ENCODE data around the gene ARFGEF3.

ARFGEF3 gene

DNA sequence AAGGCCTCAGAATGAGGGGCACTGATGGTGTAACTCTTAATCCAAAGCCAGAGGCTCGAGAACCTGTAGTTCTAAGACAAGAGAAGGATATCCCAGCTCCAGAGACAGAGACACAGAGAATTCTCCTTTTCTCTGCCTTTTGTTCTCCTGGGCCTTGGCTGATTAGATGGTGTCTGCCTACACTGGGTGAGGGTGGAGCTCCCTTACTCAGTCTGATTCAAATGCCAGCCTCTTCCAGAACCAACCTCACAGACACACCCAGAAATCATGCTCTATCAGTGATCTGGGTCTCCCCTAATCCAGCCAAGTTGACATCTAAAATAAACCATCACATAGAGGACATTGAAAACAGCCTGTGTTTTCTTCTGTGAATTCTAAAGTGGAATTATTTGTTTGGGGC, 148.0 kb downstream of the ARFGEF3 start:
- DNase-seq = no peak
- no peak for ATAC-seq

DNA sequence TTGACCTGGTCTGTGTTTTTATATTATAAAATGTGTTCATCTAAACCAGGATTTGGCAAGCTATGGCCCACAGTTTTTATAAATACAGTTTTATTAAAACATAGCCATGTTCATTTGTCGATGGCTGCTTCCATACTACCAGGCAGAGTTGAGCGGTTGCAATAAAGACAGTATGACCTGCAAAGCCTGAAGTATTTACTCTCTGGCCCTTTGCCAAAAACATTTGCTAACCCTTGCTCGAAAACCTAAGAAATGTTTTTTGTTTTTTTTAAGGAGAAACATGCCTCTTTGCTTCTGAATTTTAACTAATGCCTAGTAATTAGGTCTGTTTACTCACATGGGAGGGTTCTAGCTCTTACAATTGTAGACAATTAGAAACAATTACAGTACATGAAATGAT, 148.6 kb downstream of the ARFGEF3 start:
- DNase-seq = no peak
- no peak for ATAC-seq

DNA sequence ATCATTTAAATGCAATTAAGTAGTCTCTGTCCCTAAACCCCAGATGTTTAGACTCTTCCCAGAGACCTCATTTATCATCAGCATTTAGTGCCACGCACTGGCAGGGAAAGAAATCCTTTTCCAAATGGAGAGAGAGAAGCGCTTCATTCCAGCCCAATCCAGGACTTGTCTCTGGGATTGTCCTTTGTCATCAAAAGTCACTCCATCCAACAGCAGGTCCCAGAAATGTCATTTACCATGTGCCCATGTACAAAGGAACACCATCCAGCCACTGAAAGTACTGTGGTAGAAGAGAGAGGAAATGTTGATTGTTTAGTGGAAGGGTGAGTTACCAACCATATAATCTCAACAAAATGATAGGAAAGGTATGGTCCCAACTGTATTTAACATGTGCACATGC, 149.1 kb downstream of the ARFGEF3 start:
- ATAC-seq (no peak), DNase-seq (no peak)

DNA sequence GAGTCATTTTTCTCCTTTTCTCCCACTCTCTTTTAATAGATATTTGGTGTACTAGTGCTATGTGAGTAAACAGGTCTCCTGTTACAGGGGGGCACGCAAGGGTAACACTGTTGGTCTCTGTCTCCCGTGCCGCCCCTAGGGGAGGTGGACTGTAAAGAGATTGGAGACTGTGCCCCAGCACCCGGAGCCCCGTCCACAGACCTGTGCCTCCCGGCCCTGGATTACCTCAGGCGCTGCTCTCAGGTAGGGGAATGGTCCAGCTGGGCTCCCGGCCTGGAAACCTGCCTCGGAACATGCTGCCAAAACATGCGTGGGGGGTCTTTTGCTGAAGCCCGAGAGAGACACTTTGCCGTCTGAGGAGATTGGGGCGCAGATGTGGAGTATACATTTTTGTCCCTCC, 149.5 kb downstream of the ARFGEF3 start:
- DNase-seq (no peak), ATAC-seq (no peak)

DNA sequence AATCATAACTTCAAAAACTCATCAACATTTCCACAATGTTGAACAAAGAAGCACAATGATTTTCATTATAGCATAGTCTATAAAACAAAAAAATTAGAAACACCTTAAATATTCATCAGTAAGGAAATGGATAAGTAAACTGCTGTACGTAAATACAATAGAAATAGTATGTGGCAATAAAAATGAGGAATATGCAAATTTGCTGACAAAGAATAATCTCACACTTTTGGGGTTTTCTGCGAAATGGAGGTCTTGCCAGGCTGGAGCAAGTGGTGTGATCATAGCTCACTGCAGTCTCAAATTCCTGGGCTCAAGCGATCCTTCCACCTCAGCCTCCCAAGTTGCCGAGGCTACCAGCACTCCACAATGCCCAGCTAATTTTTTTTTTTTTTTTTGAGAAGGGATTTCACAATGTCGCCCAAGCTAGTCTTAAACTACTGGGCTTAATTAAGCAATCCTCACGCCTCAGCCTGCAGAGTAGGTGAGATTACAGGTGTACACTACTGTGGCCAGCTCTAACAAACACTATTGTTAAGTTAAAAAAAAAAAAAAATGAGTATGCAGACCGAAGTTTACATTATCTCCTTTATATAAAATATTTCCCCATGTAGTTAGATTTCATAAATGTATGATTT, 157.1 kb downstream of the ARFGEF3 start:
- ATAC-seq (no peak), DNase-seq (no peak)

DNA sequence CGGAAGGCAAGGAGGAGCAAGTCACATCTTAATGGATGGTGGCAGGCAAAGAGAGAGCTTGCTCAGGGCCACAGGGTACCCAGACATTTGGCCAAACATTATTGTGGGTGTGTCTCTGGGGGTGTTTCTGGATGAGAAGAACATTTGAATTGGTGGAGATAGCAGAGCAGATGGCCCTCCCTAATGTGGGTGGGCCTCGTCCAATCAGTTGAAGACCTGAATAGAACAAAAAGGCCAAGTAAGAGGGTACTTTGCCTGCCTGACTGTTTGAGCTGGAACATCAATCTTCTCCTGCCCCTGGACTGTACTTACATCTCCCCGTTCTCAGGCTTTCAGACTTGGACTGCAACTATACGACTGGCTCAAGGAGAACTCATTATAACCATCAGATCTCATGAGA, 160.2 kb downstream of the ARFGEF3 start:
- ATAC-seq = no peak
- DNase-seq = no peak

DNA sequence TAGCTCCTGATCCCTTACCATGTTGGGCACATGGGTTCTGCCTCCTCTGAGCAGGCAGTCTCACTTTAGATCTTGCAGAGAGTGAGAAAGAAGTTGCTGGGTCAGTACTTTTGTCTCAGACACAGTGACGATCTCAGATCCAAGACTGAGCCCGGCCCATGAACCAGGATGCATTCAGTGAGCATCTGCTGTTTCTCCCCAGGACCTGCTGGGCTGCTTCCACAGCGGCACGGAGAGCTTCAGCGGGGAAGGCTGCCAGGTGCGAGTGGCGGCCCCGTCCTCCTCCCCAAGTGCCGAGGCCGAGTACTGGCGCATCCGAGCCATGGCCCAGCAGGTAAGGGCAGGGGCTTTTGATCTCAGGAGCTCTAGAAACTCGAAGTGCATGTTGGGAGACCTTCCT, 162.1 kb downstream of the ARFGEF3 start:
- no peak for ATAC-seq
- DNase-seq = no peak

DNA sequence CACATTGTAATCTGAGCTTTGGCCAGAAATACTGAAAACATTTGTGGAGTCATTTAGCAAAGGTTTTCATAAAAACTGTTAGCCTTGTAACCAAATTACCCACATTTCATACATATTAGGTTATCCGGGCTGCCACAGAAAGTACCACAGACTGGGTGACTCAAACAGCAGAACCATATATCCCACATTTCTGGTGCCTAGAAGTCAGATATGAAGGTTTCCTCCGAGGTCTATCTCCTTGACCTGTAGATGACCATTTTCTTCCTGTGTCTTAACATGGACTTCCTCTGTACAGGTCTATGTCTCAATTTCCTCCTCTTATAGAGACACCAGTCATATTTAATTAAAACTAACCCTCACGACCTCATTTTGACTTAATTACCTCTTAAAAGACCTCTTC, 166.5 kb downstream of the ARFGEF3 start:
- no peak for DNase-seq
- ATAC-seq = no peak

DNA sequence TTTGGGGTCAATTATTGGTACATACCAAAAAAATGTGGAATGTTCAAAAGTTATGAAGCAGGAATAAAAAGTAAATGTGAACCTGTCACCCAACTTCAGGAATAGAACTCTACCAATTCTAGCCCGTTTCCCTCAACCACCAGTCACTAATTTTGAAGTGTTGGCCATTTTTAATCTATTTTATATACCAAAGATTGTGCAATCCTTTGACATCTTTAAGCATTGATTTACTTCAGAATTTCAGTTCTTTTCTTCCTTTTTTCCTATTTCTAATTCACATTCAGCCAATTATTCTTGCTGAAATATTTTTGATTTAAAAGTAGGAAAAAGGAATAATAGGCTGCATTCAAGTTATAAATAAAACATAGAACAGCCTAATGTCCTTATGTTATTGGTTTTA, 169.0 kb downstream of the ARFGEF3 start:
- ATAC-seq (no peak), DNase-seq (no peak)

DNA sequence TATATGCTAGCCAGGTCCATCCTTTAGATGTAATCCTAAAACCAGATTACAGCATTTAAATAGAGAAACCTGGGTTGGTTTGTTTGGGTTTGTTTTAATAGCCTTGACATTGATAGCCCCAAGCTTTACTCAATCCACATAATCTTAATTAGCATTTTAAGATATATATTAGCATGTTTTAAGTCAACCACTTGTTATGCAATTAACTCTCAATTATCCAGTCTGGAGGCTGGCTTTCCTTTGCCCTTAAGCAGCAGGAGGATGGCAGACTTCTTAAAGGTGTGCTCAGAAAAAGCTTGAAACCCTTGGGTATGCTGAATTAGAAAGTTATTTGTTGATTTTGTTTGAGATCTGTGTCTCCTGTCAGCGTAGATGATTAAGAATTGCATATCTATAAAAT, 169.7 kb downstream of the ARFGEF3 start:
- DNase-seq = no peak
- no peak for ATAC-seq

DNA sequence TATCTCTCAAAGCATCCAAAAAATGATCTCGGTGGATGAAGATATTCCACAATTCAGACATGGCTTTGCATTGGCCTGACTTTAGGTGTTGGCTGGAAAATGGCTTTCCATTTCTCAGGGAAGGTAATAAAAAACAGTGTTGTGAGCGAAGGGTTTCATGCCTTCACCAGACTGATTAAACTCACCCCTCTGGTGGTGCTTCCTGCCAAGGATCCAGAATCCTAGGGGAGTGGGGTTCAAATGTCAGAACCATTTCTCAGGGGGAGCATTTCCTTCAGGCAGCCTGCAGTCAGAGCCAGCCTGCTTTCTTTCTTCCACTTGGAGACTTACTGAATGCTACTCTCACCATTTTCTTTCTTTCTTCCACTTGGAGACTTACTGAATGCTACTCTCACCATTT, 170.2 kb downstream of the ARFGEF3 start:
- ATAC-seq (no peak), DNase-seq (no peak)

DNA sequence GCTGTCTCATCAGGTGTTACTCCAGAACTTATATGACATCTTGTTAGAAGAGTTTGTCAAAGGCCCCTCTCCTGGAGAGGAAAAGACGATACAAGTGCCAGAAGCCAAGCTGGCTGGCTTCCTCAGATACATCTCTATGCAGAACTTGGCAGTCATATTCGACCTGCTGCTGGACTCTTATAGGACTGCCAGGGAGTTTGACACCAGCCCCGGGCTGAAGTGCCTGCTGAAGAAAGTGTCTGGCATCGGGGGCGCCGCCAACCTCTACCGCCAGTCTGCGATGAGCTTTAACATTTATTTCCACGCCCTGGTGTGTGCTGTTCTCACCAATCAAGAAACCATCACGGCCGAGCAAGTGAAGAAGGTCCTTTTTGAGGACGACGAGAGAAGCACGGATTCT, 172.3 kb downstream of the ARFGEF3 start:
- ATAC-seq (no peak), DNase-seq (no peak)

DNA sequence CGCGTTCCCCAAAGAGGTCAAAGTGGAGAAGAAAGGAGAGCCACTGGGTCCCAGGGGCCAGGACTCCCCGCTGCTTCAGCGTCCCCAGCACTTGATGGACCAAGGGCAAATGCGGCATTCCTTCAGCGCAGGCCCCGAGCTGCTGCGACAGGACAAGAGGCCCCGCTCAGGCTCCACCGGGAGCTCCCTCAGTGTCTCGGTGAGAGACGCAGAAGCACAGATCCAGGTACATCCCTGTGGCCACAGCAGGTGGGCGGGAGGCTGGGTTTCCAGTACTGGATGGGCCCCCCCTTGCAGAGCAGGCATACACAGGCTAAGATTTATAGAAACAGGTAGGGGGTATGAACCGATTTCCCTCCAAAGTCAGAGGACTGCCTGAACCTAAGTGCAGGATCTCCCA, 173.2 kb downstream of the ARFGEF3 start:
- no peak for DNase-seq
- ATAC-seq = no peak

DNA sequence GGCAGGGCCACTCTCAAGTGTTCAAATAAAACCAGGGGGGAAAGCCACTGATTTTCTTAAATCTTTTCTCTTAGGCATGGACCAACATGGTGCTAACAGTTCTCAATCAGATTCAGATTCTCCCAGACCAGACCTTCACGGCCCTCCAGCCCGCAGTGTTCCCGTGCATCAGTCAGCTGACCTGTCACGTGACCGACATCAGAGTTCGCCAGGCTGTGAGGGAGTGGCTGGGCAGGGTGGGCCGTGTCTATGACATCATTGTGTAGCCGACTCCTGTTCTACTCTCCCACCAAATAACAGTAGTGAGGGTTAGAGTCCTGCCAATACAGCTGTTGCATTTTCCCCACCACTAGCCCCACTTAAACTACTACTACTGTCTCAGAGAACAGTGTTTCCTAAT, 174.5 kb downstream of the ARFGEF3 start:
- no peak for DNase-seq
- ATAC-seq = no peak

DNA sequence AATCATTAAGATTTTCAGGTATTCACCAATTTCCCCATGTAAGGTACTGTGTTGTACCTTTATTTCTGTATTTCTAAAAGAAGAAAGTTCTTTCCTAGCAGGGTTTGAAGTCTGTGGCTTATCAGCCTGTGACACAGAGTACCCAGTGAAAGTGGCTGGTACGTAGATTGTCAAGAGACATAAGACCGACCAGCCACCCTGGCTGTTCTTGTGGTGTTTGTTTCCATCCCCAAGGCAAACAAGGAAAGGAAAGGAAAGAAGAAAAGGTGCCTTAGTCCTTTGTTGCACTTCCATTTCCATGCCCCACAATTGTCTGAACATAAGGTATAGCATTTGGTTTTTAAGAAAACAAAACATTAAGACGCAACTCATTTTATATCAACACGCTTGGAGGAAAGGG, 175.3 kb downstream of the ARFGEF3 start:
- DNase-seq = no peak
- no peak for ATAC-seq

DNA sequence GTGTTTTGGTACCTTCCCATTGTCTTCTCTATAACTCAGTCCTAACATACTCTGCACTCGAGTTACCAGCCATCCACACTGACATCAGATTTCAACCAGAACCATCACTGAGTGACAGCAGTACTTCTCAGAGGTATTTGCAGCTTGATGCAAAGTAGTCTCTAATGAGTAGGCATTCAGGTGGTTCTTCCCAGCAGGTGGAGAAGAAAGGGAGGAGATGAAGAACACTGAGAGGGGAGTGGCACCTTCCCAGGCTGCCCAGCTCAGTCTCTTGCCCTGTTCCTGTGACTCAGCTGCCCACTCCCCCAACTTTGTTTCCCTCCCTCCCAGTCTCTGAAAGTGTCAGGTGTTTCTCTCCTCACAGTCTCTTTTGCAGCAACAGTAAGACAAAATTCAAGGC, 177.3 kb downstream of the ARFGEF3 start:
- ATAC-seq (no peak), DNase-seq (no peak)

DNA sequence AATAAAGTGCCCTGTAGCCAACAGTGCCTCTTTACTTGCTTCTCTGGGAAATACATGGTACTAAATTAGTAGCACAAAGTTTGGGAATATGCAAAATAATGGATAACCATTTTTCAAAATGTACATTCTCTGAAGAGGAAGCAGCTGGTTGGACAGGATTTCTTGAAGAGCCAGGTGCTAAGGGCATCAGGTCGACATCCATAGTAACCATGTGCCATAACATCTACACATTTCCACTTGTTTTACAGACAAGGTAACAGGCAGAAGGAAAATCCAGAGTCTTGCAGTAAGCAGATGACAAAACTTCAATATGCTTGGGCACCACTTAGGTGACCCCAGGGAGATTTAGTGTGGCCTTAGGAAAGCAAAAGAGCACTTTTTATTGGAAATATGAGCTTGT, 179.4 kb downstream of the ARFGEF3 start:
- no peak for DNase-seq
- no peak for ATAC-seq

DNA sequence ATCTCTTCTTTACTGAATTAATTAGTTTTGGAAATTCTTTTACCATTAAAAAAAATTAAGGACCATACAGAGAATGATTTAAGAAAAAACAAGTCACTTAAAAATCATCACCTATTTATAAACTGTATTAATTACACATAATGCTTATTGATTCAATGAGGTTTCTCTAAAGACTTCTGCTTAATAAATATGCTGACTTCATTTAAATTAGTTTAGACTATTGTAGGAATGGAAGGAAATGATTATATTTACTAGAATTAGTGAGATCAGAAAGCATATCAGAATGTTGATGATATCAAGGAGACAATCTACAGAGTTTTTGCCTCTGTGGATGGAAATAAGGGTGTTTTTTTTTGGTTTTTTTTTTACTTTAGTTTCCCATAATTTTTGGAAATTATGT, 181.4 kb downstream of the ARFGEF3 start:
- no peak for DNase-seq
- no peak for ATAC-seq

DNA sequence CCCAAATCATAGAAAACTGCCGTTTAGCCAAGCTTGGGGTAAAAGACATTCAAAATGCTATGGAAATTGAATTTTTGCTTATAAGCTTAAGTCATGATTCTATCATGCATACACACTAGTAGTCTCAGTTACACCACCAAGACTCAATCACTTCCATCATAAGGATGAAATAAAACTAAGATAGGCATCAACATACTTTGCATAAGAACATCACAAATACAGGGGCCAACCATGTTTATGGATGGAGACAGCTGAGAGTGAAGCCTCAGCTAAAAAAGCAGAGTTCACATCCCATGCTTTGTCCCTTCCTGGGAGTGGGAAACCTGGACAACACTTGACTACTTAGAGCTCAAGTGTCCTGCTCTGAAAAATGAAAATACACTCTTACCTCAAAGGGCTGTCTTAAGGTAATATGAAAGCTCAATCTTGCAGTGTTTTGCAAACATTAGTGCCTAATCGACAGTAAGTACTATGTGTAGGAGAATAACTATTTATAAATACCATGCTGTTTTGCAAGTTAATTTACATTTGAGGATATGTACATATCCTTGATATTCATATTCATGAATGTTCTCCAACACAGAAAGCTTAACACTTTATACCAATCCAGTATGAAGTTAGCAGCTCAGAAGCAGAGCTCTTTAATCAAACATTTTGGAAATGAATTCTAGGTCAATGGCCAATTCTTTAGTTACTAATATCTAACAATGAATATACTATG, 184.0 kb downstream of the ARFGEF3 start:
- ATAC-seq (no peak), DNase-seq (no peak)

DNA sequence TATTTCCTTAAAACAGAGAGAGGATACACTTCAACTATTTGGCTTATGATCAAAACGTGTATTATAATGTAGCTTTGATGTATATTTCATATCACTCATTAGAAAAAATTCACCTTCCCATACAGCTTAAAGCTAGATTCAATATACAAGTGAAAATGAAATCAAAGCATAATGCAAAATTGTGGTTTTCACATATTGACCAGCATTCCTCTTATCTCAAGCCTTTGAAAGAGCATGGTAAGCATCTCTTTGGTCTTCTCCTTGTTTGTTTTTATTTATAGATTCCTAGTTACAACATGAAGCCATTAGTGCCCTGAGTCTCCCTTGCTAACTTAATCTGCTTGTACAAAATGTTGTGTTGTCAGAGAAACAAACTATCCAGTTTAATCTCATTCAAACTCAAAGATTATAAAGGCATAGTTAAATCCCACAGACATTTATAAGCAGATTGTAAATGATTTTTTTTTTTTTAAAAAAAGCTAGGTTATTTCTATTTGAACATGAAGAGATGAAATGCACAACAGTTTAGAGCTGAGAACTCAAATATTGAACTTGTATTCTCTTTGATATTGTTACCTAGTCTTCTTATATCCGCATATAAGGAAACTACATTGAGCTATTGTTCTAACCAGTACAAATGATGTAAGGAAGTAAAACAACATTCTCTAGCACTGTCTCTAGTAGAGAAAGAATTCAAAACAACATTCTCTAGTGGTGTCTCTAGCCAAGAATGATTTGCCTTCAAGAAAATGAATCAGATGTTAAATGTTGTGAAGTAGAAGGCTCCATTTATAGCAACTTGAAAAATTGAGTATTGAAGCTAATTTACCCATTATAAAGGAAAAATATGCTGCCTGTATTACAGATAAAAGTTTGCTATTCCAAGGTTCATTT, 184.8 kb downstream of the ARFGEF3 start:
- no peak for ATAC-seq

DNA sequence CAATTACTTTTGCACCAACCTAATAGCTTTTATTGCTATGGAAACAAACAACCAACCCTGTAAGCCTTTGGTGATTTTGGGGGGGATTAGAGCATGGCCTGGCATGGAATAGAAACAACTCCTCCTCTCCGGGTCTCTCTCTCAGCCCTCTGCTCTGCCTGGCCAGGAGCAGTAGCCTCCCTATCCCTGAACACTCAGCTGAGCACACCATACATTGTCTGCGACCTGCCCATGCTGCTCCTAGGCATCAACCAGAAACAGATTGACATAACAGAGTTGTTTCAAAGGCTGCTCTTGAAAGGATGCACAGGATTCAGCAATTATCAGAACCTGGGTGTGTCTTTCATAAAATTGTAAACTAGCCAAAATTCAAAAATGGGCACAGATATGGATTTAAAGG, 186.1 kb downstream of the ARFGEF3 start:
- ATAC-seq (no peak), DNase-seq (no peak)

More for the DNA sequence above, 184.8 kb downstream of the ARFGEF3 start:
- no peak for DNase-seq

DNA sequence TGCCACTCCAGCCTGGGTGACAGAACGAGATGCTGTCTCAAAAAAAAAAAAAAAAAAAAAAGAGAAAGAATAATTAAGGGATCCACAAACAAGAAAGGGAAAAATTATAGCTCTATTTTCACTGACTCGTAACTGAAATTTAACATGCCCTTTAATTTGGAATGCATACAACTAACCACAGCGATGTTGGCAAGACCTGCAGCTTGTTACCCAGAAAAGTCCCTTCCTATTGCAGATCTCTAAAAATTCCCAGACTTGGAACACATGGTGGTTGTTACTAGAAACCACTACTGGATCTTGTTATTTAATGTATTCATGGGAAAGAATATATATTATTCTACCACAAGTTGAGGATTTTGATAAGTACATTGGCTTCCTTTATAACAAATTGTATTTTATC, 188.2 kb downstream of the ARFGEF3 start:
- DNase-seq (no peak), ATAC-seq (no peak)

DNA sequence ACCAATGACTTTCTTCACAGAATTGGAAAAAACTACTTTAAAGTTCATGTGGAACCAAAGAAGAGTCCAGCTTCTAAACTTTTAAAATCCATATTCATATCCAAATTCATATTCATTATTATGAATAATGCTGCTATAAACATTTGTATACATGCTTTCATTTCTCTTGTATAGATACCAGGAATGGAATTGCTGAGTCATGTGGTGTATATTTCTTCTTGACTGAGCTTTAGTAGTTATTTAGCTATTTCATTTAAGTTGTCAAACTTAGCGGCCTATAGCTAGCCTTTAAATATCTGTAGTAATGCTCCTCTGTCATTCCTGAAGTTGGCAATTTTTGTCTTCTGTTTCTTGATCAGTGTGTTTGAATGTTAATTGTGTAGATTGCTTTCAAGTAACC, 196.2 kb downstream of the ARFGEF3 start:
- no peak for ATAC-seq
- DNase-seq = no peak
